Aorta (tissue), 5 donors: ENCODE data around the gene ZFAND3. TPM values are rescaled to one million over a fixed set of nuclear protein-coding genes. Genes with fewer than 3 reads are reported as not detected.

ENCODE experiments used
- ATAC-seq: fragments of 200-7000 bp; cut with Tn5 transposase; one replicate; pipeline ENCODE4 v1.9.1; 2022; ENCODE audit warnings: moderate library complexity; ENCODE audit not compliant: low FRiP score
- DNase-seq, 2 donors: peaks; one replicate each; pipeline ENCODE4 v3.0.0-alpha.2; 2020
- H3K27ac ChIP-seq, 2 donors: one replicate each; pipeline ENCODE4 v1.5.1; 2013; ENCODE audit warnings: low read length in 2 of 2, mild to moderate bottlenecking in 2 of 2, moderate library complexity in 2 of 2, control low read depth in 1 of 2, inconsistent platforms in 1 of 2, low read depth in 1 of 2
- H3K27me3 ChIP-seq, 2 donors: one replicate each; pipeline ENCODE4 v1.6.1; 2013; ENCODE audit warnings: control low read depth in 1 of 2, low read length in 1 of 2, mild to moderate bottlenecking in 1 of 2, moderate library complexity in 1 of 2; ENCODE audit not compliant: insufficient read depth in 2 of 2, control insufficient read depth in 1 of 2
- H3K36me3 ChIP-seq, 2 donors: one replicate each; pipeline ENCODE4 v1.6.1; 2013; ENCODE audit warnings: control low read depth in 1 of 2, low read length in 1 of 2, mild to moderate bottlenecking in 1 of 2; ENCODE audit not compliant: insufficient read depth in 2 of 2, control insufficient read depth in 1 of 2
- H3K4me1 ChIP-seq, 2 donors: one replicate each; pipeline ENCODE4 v1.6.1; 2013; ENCODE audit warnings: low read length in 2 of 2, control low read depth in 1 of 2, mild to moderate bottlenecking in 1 of 2, moderate library complexity in 1 of 2; ENCODE audit not compliant: insufficient read depth in 2 of 2, control insufficient read depth in 1 of 2
- H3K4me3 ChIP-seq, 2 donors: one replicate each; pipeline ENCODE4 v1.5.1; 2013; ENCODE audit warnings: low read length in 2 of 2, control low read depth in 1 of 2, mild to moderate bottlenecking in 1 of 2
- H3K9me3 ChIP-seq: one replicate; pipeline ENCODE4 v1.6.1; 2013; ENCODE audit warnings: mild to moderate bottlenecking, low read length; ENCODE audit not compliant: control insufficient read depth
- WGBS, 2 donors: extraction: QIAGEN DNeasy Blood & Tissue Kit; methylation state at CpG; one replicate each; pipeline ENCODE4 v1.1.7; 2013; 5-methylcytosine and 5-hydroxymethylcytosine counted together
- intact Hi-C, 2 donors: fragments of 100-400 bp; cut with DNase I; formaldehyde crosslinking; loops; one replicate each; pipeline versions ENCODE4 v1.14.2 to v1.15.0; 2022
- polyA plus RNA-seq, 2 donors: library from polyadenylated mRNA; stranded (reverse); fragments of 200-250 nt; gene quantifications; one replicate each; pipeline ENCODE4 v1.2.3, GENCODE V29; 2013
- total RNA-seq, 2 donors: library from RNA; stranded (reverse); fragmentation: NEBNext Ultra II Directional; extraction: Animal tissue kit (Norgen Biotek cat#: 25700); gene quantifications; one replicate each; pipeline ENCODE4 v1.2.1, GENCODE V29; 2021
- donor health status: healthy with polysubstance abuse.
- donor health status: Bipolar disorder and iron deficiency.
- donor health status: DM: no; HTN: no; CAD: no.
- donor health status: DM: no; HTN: no; CAD: no.
- donor health status: DM: yes; HTN: yes; CAD: no.

ZFAND3 gene
- total and polyA plus RNA-seq, 4 donors = 29.6 to 86.0 (median 65.1) TPM

- H3K4me1 ChIP-seq = peaks cover 2 to 7% of the 10 kb centered on the region in 2 donors
- ATAC-seq = no peak
- no peak overlapping the region for H3K27ac ChIP-seq
Measured at GRCh38 chr6:37931066-37931465, 111.5 kb downstream of the ZFAND3 start.

GRCh38 chr6:37934276-37934675, 114.7 kb downstream of the ZFAND3 start:
- WGBS, 2 donors = 96 to 98% methylated on average over 5 of the region's 5 CpGs
- intact Hi-C loops = no loop called here
- peaks cover 0 to 2% of the 10 kb centered on the region in 2 donors for H3K4me1 ChIP-seq
- H3K27me3 ChIP-seq = no peaks in the 10 kb centered on the region
- H3K4me3 ChIP-seq = no peak overlapping the region
- no peak for ATAC-seq
- no peak overlapping the region for H3K27ac ChIP-seq
- H3K36me3 ChIP-seq = no peaks in the 10 kb centered on the region
- H3K9me3 ChIP-seq = no peaks in the 10 kb centered on the region
- DNase-seq = no peak

More at GRCh38 chr6:37931066-37931465, 111.5 kb downstream of the ZFAND3 start:
- no peak overlapping the region for H3K4me3 ChIP-seq
- intact Hi-C loops = no loop called here
- H3K27me3 ChIP-seq = no peaks in the 10 kb centered on the region
- H3K9me3 ChIP-seq = no peaks in the 10 kb centered on the region
- DNase-seq = no peak
- 99 to 100% methylated on average over 1 of the region's 1 CpG for WGBS, 2 donors
- H3K36me3 ChIP-seq = no peaks in the 10 kb centered on the region

- no peaks in the 10 kb centered on the region for H3K27me3 ChIP-seq
- H3K36me3 ChIP-seq = no peaks in the 10 kb centered on the region
- no peak for DNase-seq
- intact Hi-C loops = no loop called here
- 84 to 87% methylated on average over 2 of the region's 2 CpGs for WGBS, 2 donors
- no peak overlapping the region for H3K4me3 ChIP-seq
- no peak overlapping the region for H3K27ac ChIP-seq
- no peak for ATAC-seq
- H3K4me1 ChIP-seq = peaks cover 0 to 2% of the 10 kb centered on the region in 2 donors
- no peaks in the 10 kb centered on the region for H3K9me3 ChIP-seq
Measured at GRCh38 chr6:37936150-37936549, 116.6 kb downstream of the ZFAND3 start.

DNA sequence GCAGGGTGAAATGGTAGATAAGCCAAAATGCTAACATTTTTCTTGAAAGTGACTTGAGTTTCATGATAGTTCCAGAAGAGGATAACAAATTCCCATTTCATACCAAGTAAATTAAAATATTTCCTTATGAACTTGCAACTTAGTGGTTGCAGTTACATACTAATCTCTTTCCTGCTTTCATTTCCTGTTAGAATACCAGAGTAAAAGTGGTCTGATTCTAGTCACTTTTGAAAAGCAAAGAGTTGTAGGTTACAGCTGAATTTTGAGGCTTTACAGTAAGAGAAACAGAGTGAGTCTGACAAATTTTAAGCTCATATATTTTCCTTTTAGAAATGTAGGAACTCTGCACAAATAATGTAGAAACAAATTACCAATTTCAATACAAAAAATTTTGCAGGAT, 117.4 kb downstream of the ZFAND3 start:
- no peak overlapping the region for H3K4me3 ChIP-seq
- H3K4me1 ChIP-seq = peaks cover 0 to 2% of the 10 kb centered on the region in 2 donors
- ATAC-seq (no peak), DNase-seq (no peak)
- no peaks in the 10 kb centered on the region for H3K9me3 ChIP-seq
- H3K27me3 ChIP-seq = no peaks in the 10 kb centered on the region
- intact Hi-C loops = no loop called here
- H3K27ac ChIP-seq = no peak overlapping the region
- no peaks in the 10 kb centered on the region for H3K36me3 ChIP-seq

DNA sequence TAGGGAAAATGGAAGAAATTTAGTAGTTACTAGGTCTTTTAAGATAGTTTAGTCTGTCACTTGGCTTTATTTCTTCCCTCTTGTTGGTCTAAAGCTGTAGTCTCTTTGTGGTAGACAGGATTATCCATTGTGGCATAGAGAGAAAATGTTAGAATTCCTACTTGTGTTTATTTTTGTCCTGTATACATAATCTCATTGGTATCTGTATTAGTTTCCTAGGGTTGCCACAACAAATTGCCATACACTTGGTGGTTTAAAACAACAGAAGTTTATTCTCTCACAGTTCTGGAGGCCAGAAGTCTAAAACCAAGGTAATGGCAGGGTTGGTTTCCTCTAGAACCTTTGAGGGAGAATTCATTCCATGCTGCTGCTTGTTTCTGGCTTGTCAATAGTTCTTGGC, 119.4 kb downstream of the ZFAND3 start:
- no peaks in the 10 kb centered on the region for H3K36me3 ChIP-seq
- H3K27me3 ChIP-seq = no peaks in the 10 kb centered on the region
- H3K9me3 ChIP-seq = no peaks in the 10 kb centered on the region
- no peak overlapping the region for H3K4me3 ChIP-seq
- ATAC-seq = no peak
- no peak overlapping the region for H3K27ac ChIP-seq
- DNase-seq = no peak
- intact Hi-C loops = no loop called here
- peaks cover 0 to 2% of the 10 kb centered on the region in 2 donors for H3K4me1 ChIP-seq

DNA sequence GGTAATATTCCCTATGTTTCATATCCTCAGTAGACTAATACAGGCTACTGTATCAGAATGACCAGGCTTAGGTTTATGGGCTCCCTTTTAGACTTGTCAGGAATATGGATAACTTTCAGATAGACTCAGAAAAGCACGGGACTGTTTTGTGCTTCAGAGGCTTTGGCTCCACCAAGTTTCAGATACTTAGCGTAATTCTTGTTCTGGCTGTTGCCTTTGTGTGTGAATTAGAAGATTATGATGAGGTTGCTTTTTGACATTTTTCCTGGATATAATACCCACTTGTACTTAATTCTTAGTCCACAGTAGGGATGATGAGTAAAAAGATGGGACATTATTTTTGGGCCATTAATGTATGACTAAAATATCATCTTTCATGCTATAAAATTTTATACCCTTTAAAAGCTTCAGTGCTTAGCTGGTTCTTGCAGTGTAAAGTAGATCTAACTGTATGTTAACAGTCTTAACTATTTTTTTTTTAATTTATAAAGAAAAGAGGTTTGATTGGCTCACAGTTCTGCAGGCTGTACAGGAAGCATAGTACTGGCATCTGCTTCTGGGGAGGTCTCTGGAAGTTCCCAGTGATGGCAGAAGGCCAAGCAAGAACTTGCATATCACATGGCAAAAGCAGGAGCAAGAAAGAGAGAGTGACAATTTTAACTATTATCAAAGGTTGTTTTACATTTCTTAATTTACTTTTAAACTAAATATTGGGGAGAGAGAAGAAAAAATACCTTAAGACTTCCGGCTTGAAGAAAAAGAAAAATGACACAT, 120.7 kb downstream of the ZFAND3 start:
- H3K9me3 ChIP-seq = no peaks in the 10 kb centered on the region
- ATAC-seq (no peak), DNase-seq (peak in 1 of 2 donors; percentile 51)
- H3K4me3 ChIP-seq = no peak overlapping the region
- H3K27me3 ChIP-seq = no peaks in the 10 kb centered on the region
- H3K4me1 ChIP-seq = peaks cover 0 to 2% of the 10 kb centered on the region in 2 donors
- intact Hi-C loops = no loop called here
- no peak overlapping the region for H3K27ac ChIP-seq
- H3K36me3 ChIP-seq = no peaks in the 10 kb centered on the region
- WGBS, 2 donors = 76 to 84% methylated on average over 3 of the region's 3 CpGs

- Histone ChIP-seq H3K4me3 (no peak overlapping the region), H3K9me3 (no peaks in the 10 kb centered on the region), H3K27ac (no peak overlapping the region), H3K36me3 (no peaks in the 10 kb centered on the region), H3K4me1 (no peaks in the 10 kb centered on the region), H3K27me3 (no peaks in the 10 kb centered on the region)
- WGBS, 2 donors = 80 to 89% methylated on average over 2 of the region's 2 CpGs
- DNase-seq (no peak), ATAC-seq (no peak)
- intact Hi-C loops = no loop called here
Measured at GRCh38 chr6:37941871-37942270, 122.3 kb downstream of the ZFAND3 start.

DNA sequence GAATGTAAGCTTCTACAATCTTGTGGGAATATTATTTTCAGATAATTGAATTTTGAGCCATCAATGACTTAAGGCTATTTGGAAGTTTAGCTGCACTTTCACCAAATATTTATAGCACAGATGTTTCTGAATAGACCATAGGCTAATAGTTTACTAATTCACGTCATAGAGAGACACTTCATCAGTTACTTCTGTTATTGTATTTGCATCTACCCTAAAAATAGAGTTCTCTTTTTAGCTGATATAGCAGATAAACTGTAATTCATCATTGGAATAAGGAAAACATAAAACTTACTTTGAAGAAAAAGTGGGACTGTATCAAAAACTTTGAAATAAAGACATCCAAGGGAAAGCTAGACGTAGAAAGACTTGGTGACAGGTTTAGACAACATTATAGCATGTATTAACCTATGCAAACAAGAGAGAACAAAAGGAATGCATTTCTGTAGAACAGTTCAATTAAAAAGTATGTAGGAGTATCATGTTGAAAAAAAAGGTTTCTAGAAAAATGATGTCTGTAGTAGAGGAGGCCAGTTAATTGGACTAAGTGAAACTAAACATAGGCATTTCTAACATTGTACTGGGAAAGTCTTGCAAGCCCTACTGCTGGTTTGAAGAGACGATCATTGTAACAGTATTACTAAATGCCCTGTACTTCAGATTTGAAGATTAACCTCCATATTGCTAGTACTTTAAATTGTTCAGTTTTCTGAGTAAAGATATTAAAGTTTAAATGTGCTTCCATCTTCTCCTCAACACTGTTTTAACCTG, 123.3 kb downstream of the ZFAND3 start:
- no peaks in the 10 kb centered on the region for H3K9me3 ChIP-seq
- intact Hi-C loops = no loop called here
- no peaks in the 10 kb centered on the region for H3K4me1 ChIP-seq
- H3K36me3 ChIP-seq = no peaks in the 10 kb centered on the region
- no peak overlapping the region for H3K27ac ChIP-seq
- H3K27me3 ChIP-seq = no peaks in the 10 kb centered on the region
- DNase-seq (no peak), ATAC-seq (no peak)
- WGBS, 2 donors = 63 to 72% methylated on average over 3 of the region's 3 CpGs
- H3K4me3 ChIP-seq = no peak overlapping the region
